GM21390 (cell line): ENCODE data around the gene MCL1.

Experiments
- ATAC-seq: cut with Tn5 transposase; IDR thresholded peaks from one replicate; pipeline ENCODE4 v1.9.1; 2021; ENCODE audit not compliant: unreplicated experiment

Gene MCL1

DNA sequence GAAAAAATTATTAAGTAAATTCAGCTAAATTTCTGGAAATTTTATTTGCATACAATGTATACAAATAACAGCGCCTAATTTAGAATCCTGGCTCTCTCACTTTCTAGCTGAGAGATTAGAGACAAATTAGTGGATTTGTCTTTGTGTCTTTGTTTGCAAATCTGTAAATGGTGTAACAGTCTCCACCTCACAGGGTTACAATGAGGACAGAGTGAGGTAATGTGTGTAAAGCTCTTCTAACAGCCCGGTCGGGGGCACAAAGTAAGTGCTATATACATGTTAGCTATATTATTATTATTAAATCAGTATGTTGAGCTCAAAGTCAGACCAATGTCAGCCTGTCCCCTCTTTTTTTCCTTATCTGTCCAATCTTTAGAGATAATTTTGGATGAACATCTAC, 35.2 kb downstream of the MCL1 start:
- ATAC-seq: no peak

DNA sequence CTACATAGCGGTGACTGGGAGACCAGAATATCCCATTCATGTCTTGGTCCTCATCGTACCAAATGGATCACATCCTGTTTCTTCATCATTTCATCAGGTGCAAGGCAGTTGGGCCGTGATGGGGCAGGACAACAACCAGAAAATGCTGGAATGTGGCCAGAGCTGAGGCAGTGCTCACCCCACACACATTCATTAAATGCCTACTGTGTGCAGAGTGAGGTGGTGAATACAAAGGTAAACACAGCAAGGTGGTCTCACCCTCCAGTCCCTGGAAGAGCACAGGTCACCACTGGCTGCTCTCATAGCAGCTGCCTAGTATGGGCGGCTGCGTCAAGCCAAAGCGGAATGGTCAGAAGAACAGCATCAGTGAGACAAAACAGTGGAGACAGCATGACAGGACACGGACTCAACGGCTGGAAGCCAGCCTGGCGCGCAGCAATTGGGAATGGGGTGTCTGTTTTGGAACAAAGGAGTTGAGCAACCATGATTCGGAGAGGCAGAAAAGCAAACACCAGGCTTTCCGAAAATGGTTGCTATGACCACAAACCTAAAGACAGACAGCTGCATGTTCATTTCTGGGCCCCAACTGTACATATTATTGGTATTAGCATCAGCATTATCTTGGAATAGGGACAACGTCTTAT, 35.8 kb downstream of the MCL1 start:
- no peak for ATAC-seq

DNA sequence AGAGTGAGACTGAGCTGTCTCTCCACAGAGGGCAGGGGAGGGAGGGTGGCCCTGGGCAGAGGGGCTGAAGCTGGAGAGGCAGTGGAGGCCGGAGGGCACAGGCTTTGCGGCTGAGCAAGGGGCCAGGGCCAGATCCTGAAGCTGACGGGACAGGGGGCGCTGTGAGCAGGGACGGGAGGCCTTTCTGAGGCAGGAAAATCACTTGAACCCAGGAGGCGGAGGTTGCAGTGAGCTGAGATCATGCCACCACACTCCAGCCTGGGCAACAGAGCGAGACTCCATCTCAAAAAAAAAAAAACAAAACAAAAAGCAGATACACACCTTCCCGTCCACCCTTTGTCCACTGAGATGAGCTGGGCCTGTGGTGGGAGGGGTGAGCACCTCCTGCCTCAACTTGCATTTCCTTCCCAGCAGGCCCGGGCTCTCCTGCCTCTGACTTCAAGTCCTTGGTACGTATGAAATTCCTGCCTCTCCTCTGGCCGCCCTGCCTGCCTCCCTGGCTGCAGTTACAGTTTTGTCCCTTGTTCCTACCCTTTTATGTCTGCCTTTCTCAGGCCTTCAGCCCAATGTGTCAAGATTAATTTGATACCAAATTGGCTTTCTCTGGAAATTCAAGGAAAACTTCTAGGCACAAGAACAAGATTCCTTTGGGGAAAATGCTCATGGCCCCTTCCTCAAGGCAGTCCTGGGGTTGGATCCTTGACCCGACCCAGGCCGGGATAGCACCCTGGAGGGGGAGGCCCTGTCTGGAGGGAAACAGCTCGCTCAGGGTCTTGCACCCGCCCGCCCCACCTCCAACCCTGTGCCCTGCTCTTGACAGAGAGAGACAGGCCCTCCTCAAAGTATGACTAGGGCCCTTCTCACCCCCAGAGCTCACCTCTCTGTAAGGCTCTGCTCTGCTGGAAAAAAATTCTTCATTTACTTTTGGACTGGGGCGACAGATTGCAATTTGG, 41.4 kb downstream of the MCL1 start:
- ATAC-seq: no peak

DNA sequence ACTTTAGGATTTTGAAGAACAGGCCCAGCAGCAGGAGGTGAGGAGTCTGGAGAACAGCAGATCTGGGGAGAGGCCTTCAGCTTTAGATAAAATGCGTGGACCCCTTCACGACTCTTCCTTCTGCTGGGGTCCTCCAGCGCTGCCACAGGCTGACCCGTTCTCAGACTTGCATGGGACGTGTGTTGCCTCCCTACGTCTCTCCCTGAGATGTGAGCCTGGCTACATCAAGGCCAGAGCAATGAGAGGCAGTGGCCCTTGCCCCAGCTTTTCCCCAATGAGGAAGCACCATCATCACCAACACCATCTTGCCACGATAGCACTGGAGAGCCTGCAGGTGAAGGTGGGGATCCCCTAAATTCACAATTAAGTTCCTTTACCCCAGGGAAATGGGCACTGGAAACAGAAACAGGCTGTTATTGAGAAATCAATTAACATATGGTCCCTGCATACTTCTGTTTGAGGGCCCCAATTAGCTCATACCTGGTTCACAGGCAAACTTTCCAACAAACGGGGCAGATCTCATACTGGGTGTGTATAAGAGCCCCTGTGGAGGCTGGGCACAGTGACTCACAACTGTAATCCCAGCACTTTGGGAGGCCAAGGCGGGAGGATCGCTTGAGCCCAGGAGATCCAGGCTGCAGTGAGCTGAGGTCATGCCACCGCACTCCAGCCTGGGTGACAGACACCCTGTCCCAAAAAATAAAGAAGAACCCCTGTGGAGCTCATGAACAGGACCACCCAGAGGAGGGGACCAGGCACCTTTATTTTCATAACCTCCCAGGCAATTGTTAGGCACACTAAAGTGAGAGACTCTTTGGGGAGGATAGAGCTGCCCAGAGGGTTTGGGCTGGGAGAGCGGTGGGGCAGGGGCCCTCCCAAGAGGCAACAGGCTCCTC, 42.3 kb downstream of the MCL1 start:
- ATAC-seq: no peak

DNA sequence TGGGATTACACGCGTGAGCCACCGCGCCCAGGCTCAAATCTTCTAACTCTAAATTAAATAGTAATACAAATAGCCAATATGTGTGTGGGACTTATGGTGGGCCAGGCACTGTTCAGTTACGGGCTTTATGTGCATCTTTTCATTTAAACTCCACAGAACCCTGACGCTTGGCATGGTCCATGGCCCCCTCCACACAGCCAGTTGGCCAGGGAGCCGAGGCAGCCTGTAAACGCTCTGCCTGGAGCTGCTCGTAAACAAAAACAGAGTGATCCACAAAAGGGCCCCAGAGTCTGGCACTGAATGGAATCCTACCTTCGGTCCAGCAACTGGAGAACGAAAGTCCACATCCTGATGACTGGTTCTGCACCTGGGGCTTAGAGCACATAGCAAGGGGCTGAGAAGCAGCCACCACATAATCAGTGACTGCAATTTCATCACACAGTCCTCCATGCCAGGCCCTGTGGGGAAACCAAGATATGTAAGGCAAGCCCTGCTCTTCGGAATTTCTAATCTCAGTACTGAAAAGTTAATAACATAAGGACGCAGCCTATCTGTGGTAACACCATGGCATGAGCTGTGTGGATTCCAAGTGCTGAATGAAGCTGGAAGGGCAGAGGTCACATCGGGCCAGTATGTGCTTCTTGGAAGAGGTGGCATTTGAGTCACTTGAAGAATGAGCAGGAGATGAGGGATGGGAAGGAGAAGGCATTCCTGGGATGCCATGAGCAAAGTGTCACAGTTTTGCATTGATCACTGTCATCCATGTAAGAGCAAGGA, 43.7 kb downstream of the MCL1 start:
- ATAC-seq: no peak

DNA sequence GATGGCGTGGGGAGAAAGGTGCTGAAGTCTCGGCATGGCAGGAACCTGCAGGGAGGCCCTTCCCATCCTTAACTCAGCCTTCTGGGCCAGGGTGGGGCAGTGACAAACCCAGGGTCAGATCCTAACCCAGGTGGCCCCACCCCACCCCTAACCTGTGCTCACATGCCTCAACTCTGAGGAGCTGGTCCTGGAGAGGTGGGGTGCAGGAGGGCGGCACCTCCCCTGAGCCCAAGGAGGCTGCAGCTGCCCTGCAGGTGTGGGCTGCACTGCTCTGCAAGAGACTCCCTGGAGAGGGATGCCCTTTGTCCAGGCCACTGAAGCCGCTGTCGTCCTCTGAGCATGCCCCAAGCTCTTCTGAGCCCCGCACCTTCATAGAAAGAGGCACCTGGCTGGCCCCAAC, 45.4 kb downstream of the MCL1 start:
- no peak for ATAC-seq

DNA sequence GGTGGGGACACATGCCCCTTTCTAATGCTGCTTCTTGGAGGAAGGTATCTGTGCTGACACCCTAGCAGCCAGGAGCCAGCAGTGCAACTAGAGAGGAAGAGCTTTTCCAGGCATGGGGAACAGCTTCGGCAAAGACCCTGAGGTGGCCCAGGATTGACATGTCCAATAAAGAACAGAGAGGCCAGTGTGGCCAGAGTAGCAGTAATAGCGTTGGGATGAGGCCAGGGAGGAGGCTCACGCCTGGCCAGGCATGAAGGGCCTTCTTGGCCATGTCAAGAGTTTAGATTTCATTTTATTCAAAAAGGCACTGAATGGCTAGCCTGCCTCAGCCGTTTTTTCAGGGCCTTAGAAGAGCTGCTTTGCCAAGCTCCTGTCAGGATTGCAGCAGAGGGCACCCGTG, 46.5 kb downstream of the MCL1 start:
- ATAC-seq: no peak

DNA sequence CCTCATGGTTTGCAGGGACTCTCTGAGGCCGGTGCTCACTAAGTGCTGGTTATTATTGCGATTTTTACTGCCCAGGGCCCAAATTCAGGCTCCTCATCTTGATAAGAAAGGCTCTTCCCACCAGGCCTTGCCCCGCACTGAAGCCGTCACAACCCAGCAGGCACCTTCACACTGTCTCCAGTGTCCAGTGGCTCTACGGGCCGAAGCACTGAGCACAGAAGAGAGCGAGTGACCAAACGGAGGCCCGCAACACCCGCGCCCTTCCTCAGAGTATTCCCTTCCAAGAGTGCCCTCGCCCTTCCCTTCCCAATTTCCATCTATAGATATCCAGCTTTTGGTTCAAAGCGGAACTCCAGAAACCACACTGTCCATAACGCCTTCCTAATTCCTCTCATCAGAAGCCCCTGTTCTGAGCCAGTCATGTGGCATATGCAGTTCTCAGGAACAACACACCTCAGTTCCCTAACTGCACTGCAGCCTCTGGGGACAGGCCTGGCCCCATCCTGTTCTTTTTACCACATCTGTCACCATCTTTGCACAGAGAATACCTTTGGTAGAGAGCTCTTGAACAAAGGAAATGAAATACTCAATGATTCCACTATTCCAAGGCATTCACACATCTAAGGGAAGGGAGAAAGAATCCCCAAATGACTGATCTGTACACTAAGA, 48.8 kb downstream of the MCL1 start:
- ATAC-seq: no peak

DNA sequence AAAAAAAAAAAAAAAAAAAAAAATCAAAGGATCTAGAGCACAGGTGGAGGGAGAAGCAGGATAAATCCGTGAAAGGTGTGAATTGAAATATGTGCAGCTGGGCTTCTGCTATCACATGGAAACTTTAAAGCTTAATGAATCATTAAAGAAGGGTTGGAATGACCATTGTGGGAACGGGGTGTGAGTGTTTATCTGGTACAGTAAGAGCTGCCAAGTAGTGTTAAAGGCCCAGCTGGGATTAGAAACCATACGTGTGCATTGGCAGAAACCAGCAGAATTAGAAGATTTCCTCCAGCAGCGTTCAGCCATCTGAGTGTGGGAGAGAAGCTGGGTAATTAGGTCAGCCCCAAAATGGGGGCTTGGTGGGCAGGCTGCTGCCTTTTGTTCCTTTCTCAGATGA, 50.4 kb downstream of the MCL1 start:
- no peak for ATAC-seq

DNA sequence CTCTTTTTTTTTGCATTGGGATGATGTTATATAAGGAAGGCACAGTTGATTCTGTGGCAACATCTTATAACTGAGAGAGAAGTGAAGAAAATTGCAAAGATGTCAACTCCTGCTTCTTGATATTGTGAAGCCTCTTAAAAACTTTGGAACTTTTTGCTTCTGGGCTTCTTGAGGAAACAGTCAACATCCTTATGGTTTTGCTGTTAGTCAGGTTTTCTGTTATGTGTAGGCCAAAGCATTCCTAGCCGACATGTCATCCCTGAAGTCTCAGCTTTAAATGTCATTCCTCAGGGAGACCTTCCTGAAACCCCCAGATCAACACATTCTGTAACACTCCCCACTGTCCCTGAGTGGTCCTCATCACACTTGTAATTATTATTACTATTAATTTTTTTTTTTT, 51.2 kb downstream of the MCL1 start:
- ATAC-seq: no peak

DNA sequence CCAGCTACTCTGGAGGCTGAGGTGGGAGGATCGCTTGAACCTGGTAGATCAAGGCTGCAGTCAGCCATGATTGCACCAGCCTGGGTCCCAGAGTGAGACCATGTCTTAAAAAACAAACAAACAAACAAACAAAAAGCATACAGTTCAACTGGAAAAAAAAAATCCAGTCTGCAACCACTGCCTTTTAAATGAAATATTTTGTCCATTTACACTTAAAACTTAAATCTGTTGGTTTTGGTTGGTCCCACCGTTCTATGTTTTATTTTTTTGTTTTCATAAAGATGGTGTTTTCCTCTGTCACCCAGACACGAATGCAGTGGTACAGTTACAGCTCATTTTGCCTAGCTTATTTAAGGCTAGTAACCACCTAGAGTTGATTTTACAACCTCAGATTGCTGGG, 54.1 kb downstream of the MCL1 start:
- no peak for ATAC-seq
